Loucy (cell line): ENCODE results near the gene TECTB.

ENCODE experiments used
- H2AFZ ChIP-seq: fragments of 200-600 bp; sonication (generic); 2 replicates; pipeline ENCODE4 v1.6.0; 2016; ENCODE audit warnings: antibody characterized with exemption, mild to moderate bottlenecking, low read length, moderate library complexity
- H3F3A ChIP-seq: fragments of 200-600 bp; 2 replicates; pipeline ENCODE4 v1.6.0; 2016; ENCODE audit warnings: antibody characterized with exemption, low read depth, mild to moderate bottlenecking
- H3K27me3 ChIP-seq: fragments of 200-600 bp; sonication (generic); 2 replicates; pipeline ENCODE4 v1.6.1; 2014; ENCODE audit warnings: low read length, mild to moderate bottlenecking; ENCODE audit not compliant: insufficient read depth, poor library complexity, severe bottlenecking
- H3K36me3 ChIP-seq: fragments of 200-600 bp; sonication (generic); 2 replicates; pipeline ENCODE4 v1.6.1; 2016; ENCODE audit warnings: low read length; ENCODE audit not compliant: insufficient read depth
- H3K4me1 ChIP-seq: fragments of 200-600 bp; sonication (generic); 2 replicates; pipeline ENCODE4 v1.5.1; 2014; ENCODE audit warnings: low read length, mild to moderate bottlenecking; ENCODE audit not compliant: insufficient read depth, poor library complexity, severe bottlenecking
- H3K4me2 ChIP-seq: fragments of 200-600 bp; sonication (generic); 2 replicates; pipeline ENCODE4 v1.6.0; 2014; ENCODE audit warnings: antibody characterized with exemption, low read length, low read depth, mild to moderate bottlenecking; ENCODE audit not compliant: poor library complexity, severe bottlenecking
- H3K4me3 ChIP-seq: fragments of 200-600 bp; sonication (generic); 2 replicates; pipeline ENCODE4 v1.5.1; 2014; ENCODE audit warnings: low read length, mild to moderate bottlenecking, mixed read lengths; ENCODE audit not compliant: poor library complexity, severe bottlenecking
- H3K79me2 ChIP-seq: fragments of 200-600 bp; sonication (generic); 2 replicates; pipeline ENCODE4 v1.6.1; 2014; ENCODE audit warnings: low read length; ENCODE audit not compliant: insufficient read depth
- H3K9ac ChIP-seq: fragments of 200-600 bp; sonication (generic); 2 replicates; pipeline ENCODE4 v1.6.0; 2014; ENCODE audit warnings: mild to moderate bottlenecking, low read depth, low read length, moderate library complexity; ENCODE audit not compliant: poor library complexity, severe bottlenecking
- H3K9me2 ChIP-seq: fragments of 200-600 bp; sonication (generic); replicated peaks from 2 replicates; pipeline ENCODE4 v1.6.1; 2016; ENCODE audit warnings: low read depth, low read length, mixed read lengths
- H3K9me3 ChIP-seq: fragments of 200-600 bp; sonication (generic); 2 replicates; pipeline ENCODE4 v1.6.1; 2014; ENCODE audit warnings: mild to moderate bottlenecking, antibody characterized with exemption, low read length, low read depth; ENCODE audit not compliant: insufficient read depth
- H4K20me1 ChIP-seq: fragments of 200-600 bp; sonication (generic); 2 replicates; pipeline ENCODE4 v1.6.0; 2014; ENCODE audit warnings: antibody characterized with exemption, low read length, mild to moderate bottlenecking; ENCODE audit not compliant: insufficient read depth, poor library complexity, severe bottlenecking
- EZH2phosphoT487 ChIP-seq: fragments of 200-600 bp; IDR thresholded peaks from 2 replicates; pipeline ENCODE4 v1.6.1; 2018; ENCODE audit warnings: antibody characterized with exemption, mild to moderate bottlenecking, moderate library complexity, borderline replicate concordance
- TF ChIP-seq, protein P1 (sequence below): fragments of 200-600 bp; sonication (generic); conservative IDR thresholded peaks from 2 replicates; pipeline ENCODE4 v1.5.1; 2014; ENCODE audit warnings: mild to moderate bottlenecking, antibody characterized with exemption, low read length

The TECTB gene

DNA sequence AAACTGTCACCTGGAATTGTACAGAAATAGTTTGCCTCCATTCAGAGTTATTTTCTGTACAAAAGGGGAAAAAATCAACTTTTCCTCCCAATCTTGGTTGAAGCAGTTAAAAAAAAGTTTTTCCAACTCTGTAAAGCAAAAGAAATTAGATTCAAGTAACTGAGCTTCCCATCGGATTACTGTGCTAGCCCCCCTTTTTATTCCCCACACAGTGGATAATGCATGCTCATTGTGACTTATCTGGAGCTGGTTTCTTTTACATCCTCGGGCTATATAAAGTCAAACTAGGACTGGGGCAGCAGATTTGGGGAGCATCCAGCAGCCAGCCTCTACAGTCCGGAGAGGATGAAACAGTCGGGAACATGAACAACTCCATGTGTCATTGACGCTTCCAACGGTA lies at the start of gene TECTB:
TSS of gene TECTB (plus strand) at position 301 of the 400 bp plus-strand sequence. CDS start 335 bp downstream, outside the sequence.
- no peak within 1 kb of the TSS for H2AFZ ChIP-seq

DNA sequence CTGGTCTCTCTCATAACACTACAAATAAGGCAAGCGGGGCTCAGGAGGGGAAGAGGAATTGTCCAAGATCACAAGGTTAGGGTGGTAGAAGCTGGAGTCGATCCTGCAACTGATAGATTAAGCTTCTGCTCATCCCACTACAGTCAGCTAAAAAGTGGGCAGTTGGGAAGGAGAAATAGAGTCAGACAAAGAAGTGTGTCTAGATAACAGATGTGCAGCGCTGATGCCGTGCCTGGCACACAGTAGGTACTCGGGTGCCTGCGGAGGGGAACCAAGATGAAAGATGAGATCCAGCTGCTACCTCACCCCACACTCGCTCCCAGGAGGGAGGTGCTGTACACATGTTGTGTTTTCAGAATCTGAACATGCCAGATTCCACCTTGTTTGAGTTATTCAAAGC lies 48.1 kb upstream of the TECTB start:
- H3K9me3 ChIP-seq = peaks cover 8% of the 10 kb centered on the region; the same call in 1 of the 2 replicates
- no peak overlapping the region for H2AFZ ChIP-seq
- H3K79me2 ChIP-seq = no peaks in the 10 kb centered on the region
- H3K4me1 ChIP-seq = no peaks in the 10 kb centered on the region
- H4K20me1 ChIP-seq = no peaks in the 10 kb centered on the region
- no peak overlapping the region for H3K4me3 ChIP-seq
- no peaks in the 10 kb centered on the region for H3K36me3 ChIP-seq
- no peaks in the 10 kb centered on the region for H3F3A ChIP-seq
- no peak overlapping the region for H3K4me2 ChIP-seq
- H3K9ac ChIP-seq = no peak overlapping the region
- TF ChIP-seq EZH2phosphoT487 = no peak
- TF ChIP-seq, protein P1, sequence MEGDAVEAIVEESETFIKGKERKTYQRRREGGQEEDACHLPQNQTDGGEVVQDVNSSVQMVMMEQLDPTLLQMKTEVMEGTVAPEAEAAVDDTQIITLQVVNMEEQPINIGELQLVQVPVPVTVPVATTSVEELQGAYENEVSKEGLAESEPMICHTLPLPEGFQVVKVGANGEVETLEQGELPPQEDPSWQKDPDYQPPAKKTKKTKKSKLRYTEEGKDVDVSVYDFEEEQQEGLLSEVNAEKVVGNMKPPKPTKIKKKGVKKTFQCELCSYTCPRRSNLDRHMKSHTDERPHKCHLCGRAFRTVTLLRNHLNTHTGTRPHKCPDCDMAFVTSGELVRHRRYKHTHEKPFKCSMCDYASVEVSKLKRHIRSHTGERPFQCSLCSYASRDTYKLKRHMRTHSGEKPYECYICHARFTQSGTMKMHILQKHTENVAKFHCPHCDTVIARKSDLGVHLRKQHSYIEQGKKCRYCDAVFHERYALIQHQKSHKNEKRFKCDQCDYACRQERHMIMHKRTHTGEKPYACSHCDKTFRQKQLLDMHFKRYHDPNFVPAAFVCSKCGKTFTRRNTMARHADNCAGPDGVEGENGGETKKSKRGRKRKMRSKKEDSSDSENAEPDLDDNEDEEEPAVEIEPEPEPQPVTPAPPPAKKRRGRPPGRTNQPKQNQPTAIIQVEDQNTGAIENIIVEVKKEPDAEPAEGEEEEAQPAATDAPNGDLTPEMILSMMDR = no peak
- no peaks in the 10 kb centered on the region for H3K27me3 ChIP-seq
- H3K9me2 ChIP-seq = no peaks in the 10 kb centered on the region

More for the DNA sequence above, at the start of gene TECTB:
- Histone ChIP-seq H3K9me2 (no peaks in the 10 kb centered on the region), H4K20me1 (no peaks in the 10 kb centered on the region), H3K9me3 (no peaks in the 10 kb centered on the region), H3K27me3 (no peaks in the 10 kb centered on the region), H3K36me3 (no peaks in the 10 kb centered on the region), H3K79me2 (no peaks in the 10 kb centered on the region), H3K4me1 (no peaks in the 10 kb centered on the region), H3K4me2 (no peak within 1 kb of the TSS), H3K4me3 (no peak within 1 kb of the TSS), H3K9ac (no peak within 1 kb of the TSS), H3F3A (no peaks in the 10 kb centered on the region)
- TF ChIP-seq, protein P1 = no peak
- no peak for TF ChIP-seq EZH2phosphoT487

DNA sequence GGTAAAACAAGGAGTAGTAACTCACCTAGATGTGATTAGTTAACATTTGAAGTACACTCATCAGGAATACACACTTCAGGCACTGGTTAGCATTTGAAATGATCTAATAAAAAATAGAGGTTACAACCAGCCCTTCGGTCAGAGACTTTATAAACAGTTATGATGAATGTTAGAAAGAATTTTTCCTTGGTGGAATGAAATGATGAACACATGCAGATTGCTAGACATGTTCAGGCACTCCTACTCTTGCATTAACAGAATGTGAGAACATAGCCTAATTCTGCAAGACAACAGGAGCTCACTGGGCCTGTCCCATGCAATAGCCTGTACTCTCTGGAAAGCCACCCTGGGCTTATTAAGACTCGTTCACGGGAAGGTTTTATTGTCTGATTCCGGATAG lies 47.3 kb upstream of the TECTB start:
- no peak overlapping the region for H3K9ac ChIP-seq
- no peak overlapping the region for H2AFZ ChIP-seq
- H3F3A ChIP-seq = no peaks in the 10 kb centered on the region
- H3K4me3 ChIP-seq = no peak overlapping the region
- no peaks in the 10 kb centered on the region for H3K9me2 ChIP-seq
- no peaks in the 10 kb centered on the region for H3K4me1 ChIP-seq
- no peaks in the 10 kb centered on the region for H3K79me2 ChIP-seq
- H3K36me3 ChIP-seq = no peaks in the 10 kb centered on the region
- TF ChIP-seq EZH2phosphoT487 = no peak
- TF ChIP-seq, protein P1 = no peak
- no peaks in the 10 kb centered on the region for H4K20me1 ChIP-seq
- H3K9me3 ChIP-seq = peaks cover 11% of the 10 kb centered on the region; the same call in 1 of the 2 replicates
- no peak overlapping the region for H3K4me2 ChIP-seq
- no peaks in the 10 kb centered on the region for H3K27me3 ChIP-seq
